ENCODE results near the gene PRSS8.
"Not testable (repeated sequence)": the region's sequence is repeated elsewhere in the genome, so short reads cannot be mapped to it uniquely, and the experiment has no call there.

The PRSS8 gene

GRCh38 chr16:31144418-31144817 lies 8.9 kb upstream of the PRSS8 start:
- not testable (repeated sequence) for DNase-seq (ENCODE audit: low spot score)

GRCh38 chr16:31143694-31144148 lies 8.2 kb upstream of the PRSS8 start:
- DNase-seq (ENCODE audit: low spot score), result no peak

GRCh38 chr16:31143011-31143693 lies 7.6 kb upstream of the PRSS8 start:
- DNase-seq (ENCODE audit: low spot score), result no peak

GRCh38 chr16:31142109-31143010 lies 6.8 kb upstream of the PRSS8 start:
- peak; percentile 99 for DNase-seq (ENCODE audit: low spot score)

GRCh38 chr16:31141489-31142108 lies 6.1 kb upstream of the PRSS8 start:
- peak; percentile 71 for DNase-seq (ENCODE audit: low spot score)

- DNase-seq (ENCODE audit: low spot score), result not testable (repeated sequence)
Observed at GRCh38 chr16:31141071-31141469, 5.5 kb upstream of the PRSS8 start.

- peak; percentile 66 for DNase-seq (ENCODE audit: low spot score)
Observed at GRCh38 chr16:31138621-31139578, 3.4 kb upstream of the PRSS8 start.

GRCh38 chr16:31136822-31137499 lies 1.4 kb upstream of the PRSS8 start:
- not testable (repeated sequence) for DNase-seq (ENCODE audit: low spot score)

- no peak for DNase-seq (ENCODE audit: low spot score)
Observed at GRCh38 chr16:31136287-31136662, 748 bp upstream of the PRSS8 start.

GRCh38 chr16:31134625-31135534 lies 647 bp downstream of the PRSS8 start:
- no peak for DNase-seq (ENCODE audit: low spot score)

GRCh38 chr16:31134091-31134571 lies 1.4 kb downstream of the PRSS8 start:
- peak; percentile 41 for DNase-seq (ENCODE audit: low spot score)

- no peak for DNase-seq (ENCODE audit: low spot score)
Observed at GRCh38 chr16:31133046-31133501, 2.5 kb downstream of the PRSS8 start.

GRCh38 chr16:31132303-31132979 lies 3.1 kb downstream of the PRSS8 start:
- DNase-seq (ENCODE audit: low spot score), result no peak

- DNase-seq (ENCODE audit: low spot score), result no peak
Observed at GRCh38 chr16:31131841-31132271, 3.7 kb downstream of the PRSS8 start.

- DNase-seq (ENCODE audit: low spot score), result no peak
Observed at GRCh38 chr16:31131416-31131815, 4.1 kb downstream of the PRSS8 start.

- DNase-seq (ENCODE audit: low spot score), result no peak
Observed at GRCh38 chr16:31130899-31131298, 4.6 kb downstream of the PRSS8 start.

- DNase-seq (ENCODE audit: low spot score), result no peak
Observed at GRCh38 chr16:31130336-31130891, 5.1 kb downstream of the PRSS8 start.

GRCh38 chr16:31129568-31130335 lies 5.8 kb downstream of the PRSS8 start:
- no peak for DNase-seq (ENCODE audit: low spot score)

Data from hepatic stellate cell (primary cell).